Upper lobe of right lung (tissue), 1 donor: ENCODE results near the gene RARB. TPM values are rescaled to one million over a fixed set of nuclear protein-coding genes. Genes with fewer than 3 reads are reported as not detected.

Experiments
- ATAC-seq: fragments of 200-7000 bp; cut with Tn5 transposase; one replicate; pipeline ENCODE4 v1.9.1; 2020; ENCODE audit warnings: mild to moderate bottlenecking, moderate library complexity
- DNase-seq: peaks from one replicate; pipeline ENCODE4 v3.0.0-alpha.2; 2020
- H3K27ac ChIP-seq: fragments of 200-600 bp; one replicate; pipeline ENCODE4 v1.8.0; 2022
- H3K27me3 ChIP-seq: fragments of 200-600 bp; one replicate; pipeline ENCODE4 v1.8.0; 2022; ENCODE audit warnings: mild to moderate bottlenecking
- H3K36me3 ChIP-seq: fragments of 200-600 bp; one replicate; pipeline ENCODE4 v1.8.0; 2022
- H3K4me1 ChIP-seq: fragments of 200-600 bp; one replicate; pipeline ENCODE4 v1.8.0; 2022
- H3K4me3 ChIP-seq: fragments of 200-600 bp; one replicate; pipeline ENCODE4 v1.8.0; 2022; ENCODE audit warnings: mild to moderate bottlenecking
- H3K9me3 ChIP-seq: fragments of 200-600 bp; one replicate; pipeline ENCODE4 v1.8.0; 2022
- intact Hi-C: fragments of 100-400 bp; cut with DNase I; formaldehyde crosslinking; loops from one replicate; pipeline ENCODE4 v1.11.0; 2022
- total RNA-seq: library from RNA; stranded (reverse); fragmentation: NEBNext Ultra II Directional; extraction: Animal tissue kit (Norgen Biotek cat#: 25700); gene quantifications from one replicate; pipeline ENCODE4 v1.2.1, GENCODE V29; 2021
- TF ChIP-seq, protein P1 (sequence below): fragments of 200-600 bp; IDR thresholded peaks from one replicate; pipeline ENCODE4 v1.8.0; 2022; ENCODE audit warnings: antibody characterized with exemption
- donor health status: DM: no; HTN: yes; CAD: no; lungs with severe emphysema.

The RARB gene
- total RNA-seq, 1 donor from 2014 or later: 5.8 TPM

DNA sequence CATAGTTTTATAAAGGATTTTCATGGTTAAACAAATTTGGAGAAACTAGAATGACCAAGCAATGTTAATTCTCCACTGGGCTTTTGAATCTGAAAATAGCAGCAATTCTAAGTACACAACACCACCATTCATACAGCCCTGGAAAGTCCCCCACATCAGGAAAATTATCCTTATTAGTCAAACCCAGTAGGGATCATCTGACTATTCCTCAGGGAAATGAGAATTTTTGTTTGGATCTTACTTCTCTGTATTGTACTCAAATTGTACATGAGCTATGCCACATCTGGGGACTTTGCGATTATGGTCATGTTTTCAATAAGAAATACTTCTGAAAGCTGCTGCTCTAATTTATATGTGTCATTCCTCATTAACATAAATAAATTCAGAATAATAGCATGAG is 46.0 kb downstream of the RARB start:
- no peak for DNase-seq
- Histone ChIP-seq H3K4me3 (no peak overlapping the region), H3K9me3 (no peaks in the 10 kb centered on the region), H3K27me3 (no peaks in the 10 kb centered on the region), H3K36me3 (no peaks in the 10 kb centered on the region), H3K4me1 (peaks cover 17% of the 10 kb centered on the region), H3K27ac (no peak overlapping the region)
- intact Hi-C loops: no loop called here
- ATAC-seq: no peak
- TF ChIP-seq, protein P1, sequence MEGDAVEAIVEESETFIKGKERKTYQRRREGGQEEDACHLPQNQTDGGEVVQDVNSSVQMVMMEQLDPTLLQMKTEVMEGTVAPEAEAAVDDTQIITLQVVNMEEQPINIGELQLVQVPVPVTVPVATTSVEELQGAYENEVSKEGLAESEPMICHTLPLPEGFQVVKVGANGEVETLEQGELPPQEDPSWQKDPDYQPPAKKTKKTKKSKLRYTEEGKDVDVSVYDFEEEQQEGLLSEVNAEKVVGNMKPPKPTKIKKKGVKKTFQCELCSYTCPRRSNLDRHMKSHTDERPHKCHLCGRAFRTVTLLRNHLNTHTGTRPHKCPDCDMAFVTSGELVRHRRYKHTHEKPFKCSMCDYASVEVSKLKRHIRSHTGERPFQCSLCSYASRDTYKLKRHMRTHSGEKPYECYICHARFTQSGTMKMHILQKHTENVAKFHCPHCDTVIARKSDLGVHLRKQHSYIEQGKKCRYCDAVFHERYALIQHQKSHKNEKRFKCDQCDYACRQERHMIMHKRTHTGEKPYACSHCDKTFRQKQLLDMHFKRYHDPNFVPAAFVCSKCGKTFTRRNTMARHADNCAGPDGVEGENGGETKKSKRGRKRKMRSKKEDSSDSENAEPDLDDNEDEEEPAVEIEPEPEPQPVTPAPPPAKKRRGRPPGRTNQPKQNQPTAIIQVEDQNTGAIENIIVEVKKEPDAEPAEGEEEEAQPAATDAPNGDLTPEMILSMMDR: no peak

DNA sequence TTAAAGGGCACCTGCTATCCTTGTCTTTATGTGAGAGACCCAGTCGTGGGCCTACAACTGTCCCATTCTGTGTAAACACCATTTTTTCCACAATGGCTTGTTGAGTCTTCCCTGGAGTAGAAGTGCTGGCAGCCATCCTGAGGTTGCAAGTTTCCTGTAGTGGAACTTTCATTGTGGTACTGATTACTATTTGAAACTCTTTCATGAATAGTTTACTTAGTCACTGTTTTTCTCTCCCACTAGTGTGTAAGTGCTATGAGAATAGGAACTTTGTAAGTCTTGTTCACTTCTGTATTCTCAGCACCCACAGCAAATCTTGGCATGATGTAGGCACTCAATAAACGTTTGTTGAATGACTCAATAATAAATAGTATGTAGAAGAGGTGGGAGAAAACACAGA is 48.6 kb downstream of the RARB start:
- intact Hi-C loops: no loop called here
- H3K9me3 ChIP-seq: no peaks in the 10 kb centered on the region
- no peaks in the 10 kb centered on the region for H3K36me3 ChIP-seq
- ATAC-seq: no peak
- no peak overlapping the region for H3K27ac ChIP-seq
- TF ChIP-seq, protein P1: no peak
- H3K27me3 ChIP-seq: no peaks in the 10 kb centered on the region
- DNase-seq: no peak
- no peak overlapping the region for H3K4me3 ChIP-seq
- peaks cover 8% of the 10 kb centered on the region for H3K4me1 ChIP-seq

DNA sequence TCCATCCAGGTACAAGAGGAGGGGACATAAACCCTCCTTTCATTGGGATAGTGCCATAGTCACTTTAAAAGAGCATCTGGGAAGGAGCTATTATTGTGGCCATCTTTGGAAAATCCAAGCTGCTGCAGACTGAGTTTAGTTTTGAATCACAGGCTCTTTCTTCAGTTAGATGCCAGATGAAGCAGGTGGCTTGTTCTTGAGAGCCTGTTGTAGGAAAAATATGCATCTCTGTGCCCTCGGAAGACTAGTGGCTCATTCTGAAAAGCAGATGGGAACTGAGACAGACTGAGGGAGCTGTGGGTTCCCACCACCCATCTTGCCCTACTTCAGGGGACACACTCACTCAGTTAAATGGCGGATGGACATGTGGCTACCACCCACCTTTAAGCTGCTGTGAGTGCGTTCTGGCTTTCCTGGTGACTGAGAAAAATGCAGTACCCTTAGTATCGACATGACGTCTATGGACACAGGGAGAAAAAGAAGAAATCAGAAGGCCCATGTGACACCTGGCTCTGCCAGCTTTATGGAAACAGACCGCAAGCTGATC is 50.2 kb downstream of the RARB start:
- intact Hi-C loops: no loop called here
- no peaks in the 10 kb centered on the region for H3K27me3 ChIP-seq
- H3K9me3 ChIP-seq: no peaks in the 10 kb centered on the region
- H3K4me3 ChIP-seq: no peak overlapping the region
- DNase-seq: no peak
- H3K27ac ChIP-seq: no peak overlapping the region
- H3K4me1 ChIP-seq: peaks cover 8% of the 10 kb centered on the region
- ATAC-seq: no peak
- H3K36me3 ChIP-seq: no peaks in the 10 kb centered on the region
- TF ChIP-seq, protein P1: no peak

DNA sequence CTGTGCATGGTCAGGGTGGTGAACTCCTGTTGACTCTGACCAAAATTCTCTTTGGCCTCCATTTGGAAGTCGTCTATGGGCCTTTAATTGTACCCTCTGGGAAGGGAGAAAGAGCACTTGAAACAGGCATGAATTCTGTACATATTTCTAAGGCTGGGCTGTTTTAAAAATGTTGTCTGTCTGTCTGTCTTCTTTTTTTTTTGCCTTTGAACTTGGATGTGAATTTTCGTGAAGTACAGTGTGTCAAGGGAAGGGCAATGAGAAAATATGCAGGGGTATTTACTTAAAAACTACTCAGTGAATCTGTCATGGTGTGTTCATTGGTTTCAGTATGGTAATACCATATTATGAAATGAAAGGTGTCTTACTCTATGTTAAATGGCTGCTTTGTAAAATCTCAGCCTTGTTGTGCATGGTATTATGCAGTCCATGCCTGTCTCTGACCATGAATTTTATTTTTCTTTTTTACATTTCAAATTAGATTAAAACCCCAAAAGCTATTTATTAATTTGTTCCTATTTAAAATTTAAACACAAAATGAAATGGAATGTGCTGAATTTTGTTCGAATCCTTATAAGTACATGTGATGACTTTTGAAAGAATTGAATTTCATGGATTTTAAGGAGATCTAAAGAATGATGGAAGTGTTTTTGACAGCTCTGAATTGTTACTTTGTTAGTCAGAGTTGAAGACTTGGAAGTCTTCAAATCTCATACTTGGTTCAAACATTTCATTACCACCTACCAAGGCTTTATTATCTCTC is 51.1 kb downstream of the RARB start:
- DNase-seq: no peak
- Histone ChIP-seq H3K27ac (no peak overlapping the region), H3K27me3 (no peaks in the 10 kb centered on the region), H3K4me1 (peaks cover 8% of the 10 kb centered on the region), H3K9me3 (no peaks in the 10 kb centered on the region), H3K36me3 (no peaks in the 10 kb centered on the region), H3K4me3 (no peak overlapping the region)
- ATAC-seq: no peak
- intact Hi-C loops: no loop called here
- TF ChIP-seq, protein P1: no peak

DNA sequence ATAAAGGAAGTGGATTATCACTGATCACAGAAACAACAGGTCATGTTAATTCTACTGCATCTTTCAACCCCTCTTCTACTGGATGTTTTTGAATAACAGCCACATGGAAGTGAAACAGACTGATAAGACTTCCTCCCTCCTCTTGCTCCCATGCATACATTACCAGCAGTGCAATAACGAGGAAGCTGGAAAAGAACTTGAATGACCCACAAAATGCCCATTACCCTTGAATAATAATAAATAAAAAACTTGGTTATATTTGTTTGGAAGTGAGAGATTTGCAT is 51.6 kb downstream of the RARB start:
- DNase-seq (no peak), ATAC-seq (no peak)
- peaks cover 8% of the 10 kb centered on the region for H3K4me1 ChIP-seq
- no peaks in the 10 kb centered on the region for H3K27me3 ChIP-seq
- H3K36me3 ChIP-seq: no peaks in the 10 kb centered on the region
- no peaks in the 10 kb centered on the region for H3K9me3 ChIP-seq
- intact Hi-C loops: no loop called here
- no peak overlapping the region for H3K27ac ChIP-seq
- TF ChIP-seq, protein P1: no peak
- H3K4me3 ChIP-seq: no peak overlapping the region
